GM18526 (cell line): ENCODE data around the gene BTLA.

Experiments
- POLR2A ChIP-seq: IDR thresholded peaks from 3 replicates; pipeline ENCODE4 v1.6.1; 2011; ENCODE audit not compliant: insufficient read length; ENCODE audit errors: extremely low read depth

The BTLA gene

DNA sequence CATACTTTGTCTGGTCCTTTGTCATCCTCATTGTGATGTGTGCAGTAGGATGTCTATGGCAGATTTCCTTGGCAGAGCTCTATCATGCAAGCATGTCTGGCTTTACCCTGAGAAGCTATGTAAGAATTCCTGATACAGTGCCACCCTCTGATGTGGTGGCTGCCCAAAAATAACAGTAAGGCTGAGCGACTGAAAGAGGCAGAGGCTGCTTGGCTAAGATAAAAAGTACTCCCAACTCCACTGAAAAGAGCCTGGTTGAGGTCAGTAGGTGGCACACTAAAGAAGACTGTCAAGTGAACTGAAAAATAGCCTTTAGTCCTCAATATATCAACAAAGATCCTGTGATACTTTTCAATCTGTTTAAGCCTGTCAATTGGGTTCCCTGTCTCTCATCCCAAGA is 31.7 kb downstream of the BTLA start:
- TF ChIP-seq POLR2A: no peak

DNA sequence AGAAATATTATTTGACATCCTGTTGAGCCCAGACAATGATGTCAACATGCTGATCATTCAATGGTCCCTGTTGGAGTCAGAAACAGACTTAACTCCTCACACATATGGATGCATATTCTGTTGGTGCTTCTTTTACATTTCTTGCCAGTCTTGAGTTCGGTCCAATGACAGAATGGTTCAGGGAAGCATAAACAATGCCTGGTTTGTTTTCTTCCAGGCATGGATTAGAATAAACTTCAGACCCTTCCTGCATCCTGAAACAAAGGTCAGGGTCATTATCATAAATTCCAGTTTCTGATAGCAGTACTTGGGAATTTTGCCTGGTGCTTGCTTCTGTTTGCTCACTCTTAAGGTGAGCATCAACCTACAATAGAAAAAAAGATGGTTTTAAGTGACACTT is 33.3 kb downstream of the BTLA start:
- no peak for TF ChIP-seq POLR2A

DNA sequence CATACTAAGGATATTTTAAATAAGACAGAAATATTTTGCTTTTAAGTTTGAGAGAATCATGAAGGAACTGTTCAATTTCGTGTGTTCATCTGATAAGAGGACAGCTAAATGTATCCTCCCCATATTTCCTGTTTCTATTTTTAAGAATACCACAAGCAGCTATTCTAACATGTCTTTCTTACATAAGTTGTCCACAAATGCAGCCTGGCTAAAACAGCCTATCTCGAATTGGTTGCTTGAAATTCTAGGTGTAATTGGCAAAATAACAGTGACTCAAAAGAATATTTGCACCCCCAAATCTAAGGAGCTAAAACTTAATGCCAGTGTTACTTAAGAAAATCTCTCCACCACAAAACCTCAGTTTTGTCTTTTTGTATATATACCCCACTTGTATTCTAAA is 35.0 kb downstream of the BTLA start:
- no peak for TF ChIP-seq POLR2A

DNA sequence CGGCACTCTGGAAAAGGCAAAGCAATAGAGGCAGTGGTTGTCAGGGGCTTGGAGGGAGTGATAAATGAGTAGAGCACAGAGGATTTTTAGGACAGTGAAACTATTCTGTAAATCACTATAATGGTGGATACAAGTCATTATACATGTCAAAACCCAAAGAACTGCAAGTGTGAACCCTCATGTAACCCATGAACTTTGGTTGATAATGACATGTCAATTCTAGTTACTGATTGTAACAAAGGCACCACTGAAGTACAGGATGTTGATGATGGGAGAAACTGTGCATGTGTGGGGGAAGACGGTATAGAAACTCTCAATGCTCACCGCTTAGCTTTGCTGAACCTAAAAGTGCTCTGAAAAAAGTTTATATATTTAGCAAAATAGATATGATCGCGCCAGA is 36.0 kb downstream of the BTLA start:
- TF ChIP-seq POLR2A: no peak

DNA sequence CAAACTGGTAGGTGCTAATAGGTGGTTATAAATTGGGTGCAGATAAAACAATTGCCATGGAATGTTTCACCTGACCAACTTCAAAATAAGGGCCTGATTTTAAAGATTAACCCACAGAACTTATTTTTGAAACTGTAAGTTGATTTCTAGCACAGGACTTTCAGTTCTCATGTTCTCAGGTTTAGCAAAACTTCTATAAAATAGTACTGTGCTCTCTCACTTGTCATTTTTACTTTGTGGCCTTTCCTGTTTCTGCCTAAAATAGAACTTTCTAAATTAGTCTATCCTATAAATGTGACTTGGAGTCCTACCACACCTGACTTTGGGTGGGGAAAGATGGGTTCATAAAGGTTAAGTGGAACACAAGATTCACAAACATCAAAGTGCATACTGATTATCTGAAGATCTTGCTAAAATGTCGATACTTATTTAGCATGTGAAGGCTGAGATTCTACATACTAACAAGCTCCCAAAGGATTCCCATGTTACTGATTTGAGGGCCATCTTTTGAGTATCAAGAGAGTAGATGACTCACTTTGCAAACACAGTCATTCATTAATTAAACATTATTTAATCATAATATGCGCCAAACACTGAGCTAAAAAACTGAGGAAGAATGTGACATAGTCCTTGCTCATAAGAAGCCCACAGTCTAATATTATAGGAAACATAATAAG is 38.6 kb downstream of the BTLA start:
- TF ChIP-seq POLR2A: no peak

DNA sequence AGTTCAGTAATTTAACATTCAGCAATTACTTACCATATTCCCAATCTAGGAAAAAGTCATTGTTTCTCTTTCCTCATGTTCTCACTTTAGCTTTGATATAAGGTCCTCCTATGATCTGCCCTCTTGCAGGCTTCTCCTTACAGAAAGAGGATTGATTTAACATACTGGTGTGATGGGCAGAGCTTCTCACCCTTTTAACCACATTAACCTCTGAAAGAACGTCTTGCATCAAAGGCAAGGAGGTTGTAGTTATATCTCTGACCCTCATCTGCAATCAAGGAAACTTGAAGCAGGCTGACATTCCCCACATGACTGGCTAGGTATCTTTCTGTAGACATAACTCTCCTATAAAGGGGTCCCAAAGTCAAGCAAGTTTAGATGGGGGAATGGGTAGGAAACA is 39.5 kb downstream of the BTLA start:
- no peak for TF ChIP-seq POLR2A

DNA sequence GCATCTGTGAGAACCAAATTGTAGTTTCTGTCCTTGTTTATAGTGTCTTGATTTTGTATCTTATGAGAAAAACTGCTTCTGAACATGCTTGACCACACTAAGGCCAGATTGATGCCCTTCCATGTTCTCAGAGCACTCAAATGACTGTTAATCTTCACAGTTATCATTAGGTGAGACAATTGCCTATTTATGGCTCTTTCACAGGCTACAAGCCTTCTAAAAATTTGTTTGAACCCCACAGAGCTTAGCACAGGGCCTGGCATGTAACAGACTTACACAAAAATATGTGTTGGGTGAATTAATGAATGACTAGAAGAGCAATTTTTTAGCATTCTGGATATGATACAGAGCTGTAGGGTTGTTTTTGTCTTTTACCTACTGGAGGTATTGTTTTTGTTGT is 43.1 kb downstream of the BTLA start:
- no peak for TF ChIP-seq POLR2A

DNA sequence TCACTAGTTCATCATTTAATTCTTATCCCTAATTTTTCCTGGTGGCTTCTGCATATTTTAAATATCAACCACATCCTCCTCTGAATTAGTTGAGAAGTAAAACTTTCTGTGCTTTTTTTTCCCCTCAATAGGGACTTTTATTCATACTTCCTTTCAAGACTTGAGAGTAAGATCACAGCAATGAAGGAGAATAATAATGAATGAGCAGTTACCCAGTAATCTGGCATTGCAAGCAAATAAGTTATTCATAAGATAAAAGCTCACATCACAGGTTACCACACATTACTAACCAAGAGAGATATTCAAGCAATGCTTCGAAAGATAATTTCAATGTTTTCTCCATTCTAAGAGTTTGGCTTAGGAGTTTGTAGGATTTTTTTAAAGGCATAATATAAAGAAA is 50.3 kb downstream of the BTLA start:
- no peak for TF ChIP-seq POLR2A

DNA sequence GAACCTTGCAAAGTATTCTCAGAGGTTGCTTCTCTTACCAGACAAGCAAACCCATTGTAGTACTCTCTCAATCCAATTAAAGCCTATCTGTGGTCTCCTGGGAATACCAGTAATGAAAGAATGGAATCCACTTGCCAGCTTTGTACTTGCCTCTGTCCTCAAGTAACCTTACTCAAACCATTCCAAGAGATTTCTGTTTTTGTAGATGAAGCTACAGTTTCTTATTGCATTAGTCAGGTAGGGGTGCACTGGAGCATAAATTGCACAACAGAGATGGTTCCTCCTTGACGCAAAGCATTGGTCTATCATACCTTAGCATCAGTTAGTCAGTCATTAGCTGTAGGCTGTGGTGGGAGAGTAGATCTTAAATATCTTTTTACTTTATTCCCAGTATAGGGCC is 52.9 kb downstream of the BTLA start:
- TF ChIP-seq POLR2A: no peak

DNA sequence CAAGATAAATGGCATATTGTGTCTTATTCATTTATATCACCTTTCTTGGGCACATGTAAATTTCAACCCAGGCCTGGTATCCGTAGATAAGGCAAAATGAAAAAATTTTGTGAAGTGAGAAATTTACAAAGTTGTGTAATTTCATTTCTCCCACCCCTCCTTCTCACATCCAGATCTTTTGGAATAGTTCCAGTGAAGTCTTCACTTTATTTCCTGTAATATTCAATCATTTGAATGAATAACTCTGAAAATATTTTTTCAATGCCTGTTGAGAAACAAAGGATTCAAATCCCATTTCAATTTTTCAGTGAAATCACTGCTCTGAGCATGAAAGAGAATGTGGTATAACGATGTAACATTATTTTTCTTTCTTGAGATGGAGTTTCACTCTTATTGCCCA is 53.4 kb downstream of the BTLA start:
- TF ChIP-seq POLR2A: no peak

DNA sequence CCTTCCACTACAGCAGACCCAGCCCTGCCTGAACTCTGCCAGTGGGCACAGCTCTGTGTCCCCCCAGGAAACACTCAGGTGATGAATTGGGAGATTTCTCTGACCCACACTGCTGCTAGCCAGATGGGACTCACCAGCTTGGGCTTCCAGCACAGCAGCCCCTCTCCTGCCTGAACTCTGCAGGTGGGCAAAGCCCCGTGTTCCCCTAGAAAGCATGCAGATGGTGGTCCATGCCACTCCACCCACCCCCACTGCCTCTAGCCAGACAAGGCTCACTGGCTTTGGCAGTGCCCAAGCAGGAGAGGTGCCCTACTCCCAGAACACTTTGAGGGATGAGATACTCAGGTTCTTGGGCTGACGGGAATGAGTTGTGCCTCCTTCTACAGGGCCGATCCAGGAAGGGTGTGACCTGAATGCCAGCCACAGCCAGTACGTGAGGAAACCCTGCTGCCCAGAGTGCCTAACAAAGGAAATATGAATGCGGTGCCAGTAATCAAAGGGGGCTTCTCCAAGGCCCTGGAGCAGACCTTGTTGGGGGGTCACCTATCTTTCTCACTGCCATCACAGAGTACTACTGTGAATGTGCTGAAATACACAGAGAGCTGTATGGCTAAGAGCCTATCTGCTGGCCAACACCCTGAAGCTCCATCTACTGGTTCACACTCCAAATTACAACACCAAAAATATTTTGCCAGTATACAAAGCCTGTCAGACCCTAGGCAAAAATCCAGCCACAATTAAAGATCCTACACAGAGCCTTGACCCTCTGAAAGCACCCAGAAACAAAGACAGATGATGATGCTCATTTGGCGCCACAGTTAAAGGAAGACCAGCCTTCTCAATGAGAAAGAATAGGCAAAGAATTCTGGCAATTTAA is 61.9 kb downstream of the BTLA start:
- TF ChIP-seq POLR2A: no peak

DNA sequence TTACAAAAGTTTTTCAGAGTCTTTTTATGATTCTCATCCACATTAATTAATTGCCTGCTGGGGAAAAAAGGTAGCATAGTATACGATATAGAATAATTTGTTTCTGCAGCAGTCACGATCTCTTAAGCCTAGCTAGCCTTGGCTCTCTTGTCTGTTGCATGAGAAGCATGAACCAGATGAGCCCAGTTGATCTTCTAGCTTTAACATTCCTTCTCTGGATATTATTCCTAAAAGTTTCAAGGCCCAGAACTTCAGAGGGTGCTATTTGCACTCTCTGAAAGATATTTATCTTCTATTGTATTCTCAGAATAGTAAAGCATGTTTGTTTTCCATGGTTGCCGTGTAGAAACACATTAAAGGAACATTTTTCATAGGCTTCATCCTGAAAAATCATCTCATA is 69.3 kb downstream of the BTLA start:
- no peak for TF ChIP-seq POLR2A

DNA sequence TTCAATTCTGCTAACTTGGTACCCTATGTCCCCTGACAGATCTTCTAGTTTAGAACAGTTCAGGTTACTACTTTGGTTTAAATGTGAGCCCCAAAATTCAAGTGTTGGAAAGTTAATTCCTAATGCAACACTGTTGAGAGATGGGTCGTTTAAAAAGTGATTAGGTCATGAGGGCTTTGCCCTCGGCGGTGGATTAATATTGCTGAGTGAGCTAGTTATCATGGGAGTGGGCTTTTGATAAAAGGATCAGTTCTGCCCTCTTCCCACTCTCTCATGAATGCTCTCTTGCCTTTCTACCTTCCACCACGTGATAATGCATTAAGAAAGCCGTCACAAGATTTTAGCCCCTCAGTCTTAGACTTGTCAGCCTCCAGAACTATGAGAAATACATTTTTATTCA is 72.1 kb downstream of the BTLA start:
- no peak for TF ChIP-seq POLR2A

DNA sequence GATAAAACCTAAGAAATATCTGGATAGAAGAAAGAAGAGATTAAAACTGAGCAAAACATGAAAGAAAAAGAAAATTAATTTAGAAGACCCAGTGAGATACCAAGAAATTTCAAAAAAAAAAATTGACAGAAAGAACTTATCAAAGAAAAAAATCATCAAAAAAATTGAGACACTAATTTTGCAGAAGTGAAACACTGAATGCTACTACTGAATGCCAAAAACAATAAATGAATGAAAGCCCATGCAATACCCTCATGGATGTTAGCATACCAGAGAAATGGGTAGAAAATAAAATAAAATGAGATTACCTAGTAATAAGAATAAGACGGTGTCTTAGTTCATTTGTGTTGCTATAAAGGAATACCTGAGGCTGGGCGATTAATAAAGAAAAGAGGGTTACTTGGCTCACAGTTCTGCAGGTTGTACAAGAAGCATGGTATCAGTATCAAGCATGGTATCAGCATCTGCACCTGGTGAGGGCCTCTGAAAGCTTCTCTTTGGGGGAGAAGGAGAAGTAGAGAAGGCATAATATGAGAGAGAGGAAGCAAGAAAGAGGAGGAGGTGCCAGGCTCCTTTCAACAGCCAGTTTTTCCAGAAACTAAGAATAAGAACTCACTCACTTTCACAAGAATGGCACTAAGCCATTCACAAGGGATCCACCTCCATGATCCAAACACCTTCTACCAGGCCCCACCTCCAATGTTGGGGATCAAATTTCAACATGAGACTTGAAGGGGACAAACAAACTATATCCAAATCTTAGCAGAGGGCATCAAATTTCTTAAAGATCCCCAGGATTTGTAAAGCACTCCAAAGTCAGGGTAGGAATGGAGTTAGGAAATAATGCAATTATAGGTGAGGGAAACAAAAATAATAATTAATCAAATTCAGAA is 73.2 kb downstream of the BTLA start:
- TF ChIP-seq POLR2A: no peak

DNA sequence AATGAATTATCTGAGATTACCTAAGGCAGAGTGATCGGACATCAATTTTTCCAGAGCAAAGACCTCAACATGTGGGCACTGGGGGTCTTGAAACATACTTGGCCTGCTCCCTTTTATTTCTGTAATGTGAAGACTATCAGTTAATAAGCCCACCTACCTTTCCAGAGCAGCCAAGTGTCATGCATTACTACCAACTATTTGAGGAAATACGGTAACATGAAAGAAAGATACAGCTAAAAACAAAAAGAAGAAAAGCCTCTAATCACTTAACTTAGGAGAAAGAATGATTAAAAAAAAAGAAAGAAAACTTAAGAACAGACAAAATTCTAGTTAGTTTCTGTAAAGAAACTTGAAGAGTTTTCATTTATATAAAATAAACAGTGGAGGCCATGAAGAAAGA is 73.9 kb downstream of the BTLA start:
- TF ChIP-seq POLR2A: no peak

DNA sequence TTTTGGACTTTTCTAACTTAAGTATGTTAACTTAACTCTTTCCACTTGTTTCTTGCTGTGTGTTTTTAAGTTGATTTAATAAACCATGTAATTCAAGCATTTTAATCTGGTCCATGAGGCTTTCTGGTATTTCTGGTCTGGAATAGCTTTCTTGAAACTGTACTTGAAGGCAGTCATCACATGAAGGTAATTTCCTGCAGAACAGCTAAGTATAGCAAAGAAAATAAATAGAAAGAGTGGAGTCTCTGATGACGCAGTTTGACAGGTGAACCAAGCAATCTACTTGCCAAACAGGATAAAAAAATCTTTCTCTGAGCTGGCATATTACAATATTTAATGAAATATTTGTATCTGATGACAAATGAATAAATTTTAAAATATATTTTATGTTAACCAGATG is 74.9 kb downstream of the BTLA start:
- no peak for TF ChIP-seq POLR2A
